ENCODE data around the gene SLC4A2.
A peak's percentile ranks its signal among the peaks of the same experiment; 100 is the strongest.

The SLC4A2 gene

DNA sequence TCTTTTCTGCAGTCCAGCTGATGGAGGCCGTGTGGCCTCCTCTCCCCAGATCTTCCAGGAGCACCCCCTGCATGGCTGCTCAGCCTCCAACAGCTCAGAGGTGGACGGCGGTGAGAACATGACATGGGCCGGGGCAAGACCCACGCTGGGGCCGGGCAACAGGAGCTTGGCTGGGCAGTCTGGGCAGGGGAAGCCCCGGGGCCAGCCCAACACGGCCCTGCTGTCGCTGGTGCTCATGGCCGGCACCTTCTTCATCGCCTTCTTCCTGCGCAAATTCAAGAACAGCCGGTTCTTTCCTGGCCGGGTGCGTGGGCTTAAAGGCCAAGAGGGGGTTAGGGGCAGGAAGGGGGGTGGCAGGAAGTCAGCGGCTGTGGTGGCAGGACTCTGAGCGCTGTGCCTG, 14.6 kb downstream of the SLC4A2 start (continued):
- TF ChIP-seq KLF1 (tag by site-specific recombination; IDR thresholded peaks at IDR 0.05), result no peak

- CTCF ChIA-PET, result no interaction called here
- no peak overlapping the region for H3K27ac ChIP-seq (ENCODE audit: extremely low read depth, low read depth, low read length)
- H3K4me3 ChIP-seq (ENCODE audit: low read depth, low read length), result no peak overlapping the region
- peaks cover 15 to 86% of the 10 kb centered on the region in 2 experiments; a peak in 2 of 3 replicates for H3K36me3 ChIP-seq (ENCODE audit: control insufficient read depth in 2 of 2, insufficient read depth in 1 of 2, low read length in 2 of 2)
- H3K9me3 ChIP-seq (ENCODE audit: control insufficient read depth, insufficient read depth, low read depth, low read length), result no peaks in the 10 kb centered on the region
- POLR2A ChIA-PET, result interaction anchor here (0.6 to 4.8 kb wide), 6 partner anchors 9 to 128 kb away, joined by 3 to 22 read pairs (median 7); partner anchors contain the start of gene ABCB8
- TF ChIP-seq ZNF138 (tag by site-specific recombination; IDR thresholded peaks at IDR 0.05; ENCODE audit: borderline replicate concordance) (no peak), ZNF776 (tag by site-specific recombination; IDR thresholded peaks at IDR 0.05; ENCODE audit: borderline replicate concordance) (no peak), ZNF561 (tag by site-specific recombination; IDR thresholded peaks at IDR 0.05; ENCODE audit: borderline replicate concordance) (no peak), ZNF76 (tag by site-specific recombination; IDR thresholded peaks at IDR 0.05; ENCODE audit: borderline replicate concordance, low read depth) (no peak), MZF1 (tag by site-specific recombination; IDR thresholded peaks at IDR 0.05; ENCODE audit: borderline replicate concordance) (no peak), ZNF548 (tag by site-specific recombination; IDR thresholded peaks at IDR 0.05) (no peak)
- TF ChIP-seq, protein P1, sequence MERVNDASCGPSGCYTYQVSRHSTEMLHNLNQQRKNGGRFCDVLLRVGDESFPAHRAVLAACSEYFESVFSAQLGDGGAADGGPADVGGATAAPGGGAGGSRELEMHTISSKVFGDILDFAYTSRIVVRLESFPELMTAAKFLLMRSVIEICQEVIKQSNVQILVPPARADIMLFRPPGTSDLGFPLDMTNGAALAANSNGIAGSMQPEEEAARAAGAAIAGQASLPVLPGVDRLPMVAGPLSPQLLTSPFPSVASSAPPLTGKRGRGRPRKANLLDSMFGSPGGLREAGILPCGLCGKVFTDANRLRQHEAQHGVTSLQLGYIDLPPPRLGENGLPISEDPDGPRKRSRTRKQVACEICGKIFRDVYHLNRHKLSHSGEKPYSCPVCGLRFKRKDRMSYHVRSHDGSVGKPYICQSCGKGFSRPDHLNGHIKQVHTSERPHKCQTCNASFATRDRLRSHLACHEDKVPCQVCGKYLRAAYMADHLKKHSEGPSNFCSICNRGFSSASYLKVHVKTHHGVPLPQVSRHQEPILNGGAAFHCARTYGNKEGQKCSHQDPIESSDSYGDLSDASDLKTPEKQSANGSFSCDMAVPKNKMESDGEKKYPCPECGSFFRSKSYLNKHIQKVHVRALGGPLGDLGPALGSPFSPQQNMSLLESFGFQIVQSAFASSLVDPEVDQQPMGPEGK (tag by site-specific recombination; IDR thresholded peaks at IDR 0.05), result no peak
- TF ChIP-seq, protein P2, sequence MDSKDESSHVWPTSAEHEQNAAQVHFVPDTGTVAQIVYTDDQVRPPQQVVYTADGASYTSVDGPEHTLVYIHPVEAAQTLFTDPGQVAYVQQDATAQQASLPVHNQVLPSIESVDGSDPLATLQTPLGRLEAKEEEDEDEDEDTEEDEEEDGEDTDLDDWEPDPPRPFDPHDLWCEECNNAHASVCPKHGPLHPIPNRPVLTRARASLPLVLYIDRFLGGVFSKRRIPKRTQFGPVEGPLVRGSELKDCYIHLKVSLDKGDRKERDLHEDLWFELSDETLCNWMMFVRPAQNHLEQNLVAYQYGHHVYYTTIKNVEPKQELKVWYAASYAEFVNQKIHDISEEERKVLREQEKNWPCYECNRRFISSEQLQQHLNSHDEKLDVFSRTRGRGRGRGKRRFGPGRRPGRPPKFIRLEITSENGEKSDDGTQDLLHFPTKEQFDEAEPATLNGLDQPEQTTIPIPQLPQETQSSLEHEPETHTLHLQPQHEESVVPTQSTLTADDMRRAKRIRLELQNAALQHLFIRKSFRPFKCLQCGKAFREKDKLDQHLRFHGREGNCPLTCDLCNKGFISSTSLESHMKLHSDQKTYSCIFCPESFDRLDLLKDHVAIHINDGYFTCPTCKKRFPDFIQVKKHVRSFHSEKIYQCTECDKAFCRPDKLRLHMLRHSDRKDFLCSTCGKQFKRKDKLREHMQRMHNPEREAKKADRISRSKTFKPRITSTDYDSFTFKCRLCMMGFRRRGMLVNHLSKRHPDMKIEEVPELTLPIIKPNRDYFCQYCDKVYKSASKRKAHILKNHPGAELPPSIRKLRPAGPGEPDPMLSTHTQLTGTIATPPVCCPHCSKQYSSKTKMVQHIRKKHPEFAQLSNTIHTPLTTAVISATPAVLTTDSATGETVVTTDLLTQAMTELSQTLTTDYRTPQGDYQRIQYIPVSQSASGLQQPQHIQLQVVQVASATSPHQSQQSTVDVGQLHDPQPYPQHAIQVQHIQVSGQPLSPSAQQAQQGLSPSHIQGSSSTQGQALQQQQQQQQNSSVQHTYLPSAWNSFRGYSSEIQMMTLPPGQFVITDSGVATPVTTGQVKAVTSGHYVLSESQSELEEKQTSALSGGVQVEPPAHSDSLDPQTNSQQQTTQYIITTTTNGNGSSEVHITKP (tag by site-specific recombination; IDR thresholded peaks at IDR 0.05), result peak; percentile 71
- TF ChIP-seq, protein P3, sequence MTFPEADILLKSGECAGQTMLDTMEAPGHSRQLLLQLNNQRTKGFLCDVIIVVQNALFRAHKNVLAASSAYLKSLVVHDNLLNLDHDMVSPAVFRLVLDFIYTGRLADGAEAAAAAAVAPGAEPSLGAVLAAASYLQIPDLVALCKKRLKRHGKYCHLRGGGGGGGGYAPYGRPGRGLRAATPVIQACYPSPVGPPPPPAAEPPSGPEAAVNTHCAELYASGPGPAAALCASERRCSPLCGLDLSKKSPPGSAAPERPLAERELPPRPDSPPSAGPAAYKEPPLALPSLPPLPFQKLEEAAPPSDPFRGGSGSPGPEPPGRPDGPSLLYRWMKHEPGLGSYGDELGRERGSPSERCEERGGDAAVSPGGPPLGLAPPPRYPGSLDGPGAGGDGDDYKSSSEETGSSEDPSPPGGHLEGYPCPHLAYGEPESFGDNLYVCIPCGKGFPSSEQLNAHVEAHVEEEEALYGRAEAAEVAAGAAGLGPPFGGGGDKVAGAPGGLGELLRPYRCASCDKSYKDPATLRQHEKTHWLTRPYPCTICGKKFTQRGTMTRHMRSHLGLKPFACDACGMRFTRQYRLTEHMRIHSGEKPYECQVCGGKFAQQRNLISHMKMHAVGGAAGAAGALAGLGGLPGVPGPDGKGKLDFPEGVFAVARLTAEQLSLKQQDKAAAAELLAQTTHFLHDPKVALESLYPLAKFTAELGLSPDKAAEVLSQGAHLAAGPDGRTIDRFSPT (tag by site-specific recombination; IDR thresholded peaks at IDR 0.05), result 0 out of 2 replicates have a peak, but pooled peaks have one; percentile 21
- peaks cover 4% of the 10 kb centered on the region; the same call in 1 of the 2 replicates for H3K4me1 ChIP-seq (ENCODE audit: control insufficient read depth, insufficient read depth, low read length)
Measured at GRCh38 chr7:151074817-151075661, 15.7 kb downstream of the SLC4A2 start.

DNA sequence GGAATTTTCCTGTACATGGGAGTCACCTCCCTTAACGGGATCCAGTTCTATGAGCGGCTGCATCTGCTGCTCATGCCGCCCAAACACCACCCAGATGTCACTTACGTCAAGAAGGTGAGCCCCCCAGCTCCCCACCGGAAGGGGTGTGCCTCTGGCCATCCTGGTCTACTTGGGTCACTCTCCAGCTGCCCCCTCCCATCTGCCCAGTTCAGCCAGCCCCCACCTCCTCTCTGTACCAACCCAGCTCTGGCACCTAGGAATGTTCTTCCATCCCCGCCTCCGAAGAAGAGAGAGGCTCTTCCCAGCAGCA, 16.2 kb downstream of the SLC4A2 start:
- CTCF ChIA-PET, result interaction anchor here (1.9 kb wide), 1 partner anchor 35 kb away, joined by 9 read pairs; no protein-coding TSS in a partner anchor
- POLR2A ChIA-PET, result interaction anchor here (0.6 to 4.8 kb wide), 5 partner anchors 9 to 128 kb away, joined by 3 to 22 read pairs (median 7); partner anchors contain the start of genes ABCB8 and SLC4A2
- Histone ChIP-seq H3K27ac (ENCODE audit: extremely low read depth, low read depth, low read length) (no peak overlapping the region), H3K36me3 (ENCODE audit: control insufficient read depth in 2 of 2, insufficient read depth in 1 of 2, low read length in 2 of 2) (peaks cover 15 to 80% of the 10 kb centered on the region in 2 experiments; a peak in 2 of 3 replicates), H3K4me1 (ENCODE audit: control insufficient read depth, insufficient read depth, low read length) (peaks cover 4% of the 10 kb centered on the region; the same call in 1 of the 2 replicates), H3K4me3 (ENCODE audit: low read depth, low read length) (no peak overlapping the region), H3K9me3 (ENCODE audit: control insufficient read depth, insufficient read depth, low read depth, low read length) (no peaks in the 10 kb centered on the region)
- TF ChIP-seq ZNF133 (tag by site-specific recombination; IDR thresholded peaks at IDR 0.05) (no peak), ZNF280C (tag by site-specific recombination; IDR thresholded peaks at IDR 0.05) (no peak), GLIS1 (tag by site-specific recombination; IDR thresholded peaks at IDR 0.05) (no peak)
